Smooth muscle cell (in vitro differentiated cells): ENCODE measurements around the gene TUFM. TPM values are rescaled to one million over a fixed set of nuclear protein-coding genes. Genes with fewer than 3 reads are reported as not detected.

Experiments used
- DNase-seq: peaks from one replicate; lab custom pipeline; 2025; ENCODE audit not compliant: unreplicated experiment; lab: John Stamatoyannopoulos, UW
- H2AFZ ChIP-seq: fragments of 200-600 bp; sonication (generic); 2 replicates; pipeline ENCODE4 v1.6.0; 2016; ENCODE audit warnings: antibody characterized with exemption, low read depth, mild to moderate bottlenecking
- H3F3A ChIP-seq: fragments of 200-600 bp; sonication (generic); 2 replicates; pipeline ENCODE4 v1.6.0; 2017; ENCODE audit warnings: antibody characterized with exemption, low read depth
- H3K27ac ChIP-seq: fragments of 200-600 bp; sonication (generic); 2 replicates; pipeline ENCODE4 v1.5.1; 2016; ENCODE audit warnings: low read depth, mild to moderate bottlenecking
- H3K27me3 ChIP-seq: fragments of 200-600 bp; sonication (generic); 2 replicates; pipeline ENCODE4 v1.6.1; 2016; ENCODE audit warnings: low read depth, mild to moderate bottlenecking
- H3K36me3 ChIP-seq: fragments of 200-600 bp; sonication (generic); 2 replicates; pipeline ENCODE4 v1.5.1; 2016; ENCODE audit warnings: low read depth
- H3K4me1 ChIP-seq: fragments of 200-600 bp; sonication (generic); 2 replicates; pipeline ENCODE4 v1.5.1; 2016; ENCODE audit warnings: low read depth
- H3K4me2 ChIP-seq: fragments of 200-600 bp; sonication (generic); 2 replicates; pipeline ENCODE4 v1.6.0; 2016; ENCODE audit warnings: mild to moderate bottlenecking
- H3K4me3 ChIP-seq: fragments of 200-600 bp; sonication (generic); 2 replicates; pipeline ENCODE4 v1.5.1; 2016; ENCODE audit warnings: mild to moderate bottlenecking
- H3K79me2 ChIP-seq: fragments of 200-600 bp; sonication (generic); 2 replicates; pipeline ENCODE4 v1.6.0; 2016; ENCODE audit warnings: low read depth, mild to moderate bottlenecking
- H3K9ac ChIP-seq: fragments of 200-600 bp; sonication (generic); 2 replicates; pipeline ENCODE4 v1.6.0; 2016; ENCODE audit warnings: low read depth
- H3K9me3 ChIP-seq: fragments of 200-600 bp; sonication (generic); replicated peaks from 2 replicates; pipeline ENCODE4 v1.5.1; 2016; ENCODE audit warnings: low read depth
- H4K20me1 ChIP-seq: fragments of 200-600 bp; sonication (generic); 2 replicates; pipeline ENCODE4 v1.6.0; 2016; ENCODE audit warnings: low read depth
- CTCF ChIP-seq: fragments of 200-600 bp; sonication (generic); IDR thresholded peaks from 2 replicates; pipeline ENCODE4 v1.5.1; 2017; ENCODE audit warnings: borderline replicate concordance, mild to moderate bottlenecking, antibody characterized with exemption; ENCODE audit not compliant: insufficient read depth, poor library complexity, severe bottlenecking
- WGBS: methylation state at CpG from one replicate; pipeline ENCODE4 v1.1.7; 2016; ENCODE audit warnings: low lambda C conversion rate; 5-methylcytosine and 5-hydroxymethylcytosine counted together
- polyA plus RNA-seq: library from polyadenylated mRNA; unstranded; fragments of >200 nt; fragmentation: Nextera tagmentation; extraction: Ambion mirVana; gene quantifications from 2 replicates; pipeline ENCODE4 v1.2.1, GENCODE V29; 2016
- total RNA-seq: library from RNA; depleted of rRNA; stranded (reverse); fragments of >200 nt; gene quantifications from 2 replicates; pipeline ENCODE4 v1.2.3, GENCODE V29; 2014

The TUFM gene
- total and polyA plus RNA-seq, 2 experiments from 2014 or later = 76.1 to 191 TPM

DNA sequence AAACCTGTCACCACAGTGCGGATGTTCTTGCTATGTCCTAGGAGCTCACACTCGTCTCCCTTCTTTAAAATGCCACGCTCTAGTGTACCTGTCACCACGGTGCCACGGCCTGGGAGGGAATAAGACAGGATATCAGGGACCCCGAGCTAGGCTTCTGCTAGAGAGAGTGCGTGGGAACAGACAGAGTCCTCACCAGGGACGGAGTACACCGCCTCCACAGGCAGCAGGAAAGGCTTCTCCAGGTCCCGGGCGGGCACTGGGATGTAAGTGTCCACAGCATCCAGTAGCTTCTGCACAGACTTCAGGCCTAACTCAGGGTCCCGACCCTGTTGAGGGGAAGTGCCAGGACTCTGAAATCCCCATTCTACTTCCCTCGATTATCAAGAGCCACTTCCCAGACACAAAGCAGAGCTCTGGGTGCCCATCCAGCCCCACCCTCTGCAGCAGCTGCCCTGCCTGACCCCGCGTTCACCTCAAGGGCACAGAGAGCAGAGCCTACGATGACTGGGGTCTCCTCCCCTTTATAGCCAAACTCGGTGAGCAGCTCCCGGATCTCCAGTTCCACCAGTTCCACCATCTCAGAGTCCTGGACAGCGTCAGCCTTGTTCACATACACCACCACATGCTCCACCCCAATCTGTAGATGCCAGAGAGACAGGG is 1.8 kb downstream of the TUFM start:
- peaks cover 32% of the 10 kb centered on the region for H3K79me2 ChIP-seq
- no peak for DNase-seq
- peaks cover 4% of the 10 kb centered on the region for H3F3A ChIP-seq
- peaks cover 7% of the 10 kb centered on the region for H3K4me1 ChIP-seq
- no peaks in the 10 kb centered on the region for H3K9me3 ChIP-seq
- no peak overlapping the region for H3K4me2 ChIP-seq
- H4K20me1 ChIP-seq = no peaks in the 10 kb centered on the region
- no peaks in the 10 kb centered on the region for H3K27me3 ChIP-seq
- H3K27ac ChIP-seq = no peak overlapping the region
- no peaks in the 10 kb centered on the region for H3K36me3 ChIP-seq
- WGBS = 95% methylated on average over 19 of the region's 19 CpGs
- TF ChIP-seq CTCF = no peak
- no peak overlapping the region for H2AFZ ChIP-seq
- no peak overlapping the region for H3K9ac ChIP-seq
- no peak overlapping the region for H3K4me3 ChIP-seq

- no peaks in the 10 kb centered on the region for H3K27me3 ChIP-seq
- H3K4me3 ChIP-seq = no peak overlapping the region
- TF ChIP-seq CTCF = no peak
- no peaks in the 10 kb centered on the region for H3K36me3 ChIP-seq
- no peaks in the 10 kb centered on the region for H3K9me3 ChIP-seq
- no peak for DNase-seq
- H4K20me1 ChIP-seq = no peaks in the 10 kb centered on the region
- H3K27ac ChIP-seq = no peak overlapping the region
- peaks cover 30% of the 10 kb centered on the region for H3K79me2 ChIP-seq
- WGBS = 95% methylated on average over 12 of the region's 12 CpGs
- H2AFZ ChIP-seq = no peak overlapping the region
- peaks cover 5% of the 10 kb centered on the region for H3F3A ChIP-seq
- H3K4me2 ChIP-seq = no peak overlapping the region
- H3K4me1 ChIP-seq = peaks cover 7% of the 10 kb centered on the region
- H3K9ac ChIP-seq = no peak overlapping the region
These were observed 2.4 kb downstream of the TUFM start for GRCh38 chr16:28843766-28844165.

- no peak for TF ChIP-seq CTCF
- H2AFZ ChIP-seq = no peak overlapping the region
- H3K4me2 ChIP-seq = no peak overlapping the region
- peaks cover 7% of the 10 kb centered on the region for H3K4me1 ChIP-seq
- H3K9ac ChIP-seq = no peak overlapping the region
- H3K9me3 ChIP-seq = no peaks in the 10 kb centered on the region
- H3K27me3 ChIP-seq = no peaks in the 10 kb centered on the region
- DNase-seq = no peak
- 96% methylated on average over 7 of the region's 7 CpGs for WGBS
- H3K36me3 ChIP-seq = no peaks in the 10 kb centered on the region
- H4K20me1 ChIP-seq = no peaks in the 10 kb centered on the region
- H3F3A ChIP-seq = peaks cover 13% of the 10 kb centered on the region
- H3K27ac ChIP-seq = no peak overlapping the region
- H3K4me3 ChIP-seq = no peak overlapping the region
- peaks cover 23% of the 10 kb centered on the region for H3K79me2 ChIP-seq
These were observed 3.5 kb downstream of the TUFM start for GRCh38 chr16:28842696-28843095.

DNA sequence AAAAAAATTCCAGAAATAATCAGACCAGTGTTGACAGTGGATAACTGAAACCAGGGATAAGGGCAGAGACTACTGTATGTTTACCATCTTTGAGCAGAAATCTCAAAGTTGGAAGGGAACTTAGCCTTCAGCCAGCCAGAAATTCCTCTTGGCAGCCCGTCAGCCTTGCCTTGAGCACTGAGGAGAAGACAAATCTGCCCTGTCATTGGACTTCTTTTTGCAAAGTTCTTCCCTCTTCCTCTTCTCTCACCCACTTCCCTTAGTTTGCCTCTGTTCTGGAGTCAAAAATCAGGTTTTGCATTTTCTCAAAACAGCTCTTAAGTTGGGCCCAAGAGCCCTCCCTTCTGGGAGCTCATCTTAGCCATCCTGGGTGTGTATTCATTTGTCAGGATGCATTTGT is 6.2 kb downstream of the TUFM start:
- 58% methylated on average over 1 of the region's 1 CpG for WGBS
- no peaks in the 10 kb centered on the region for H3K27me3 ChIP-seq
- no peak for DNase-seq
- peaks cover 16% of the 10 kb centered on the region for H4K20me1 ChIP-seq
- H3F3A ChIP-seq = peaks cover 24% of the 10 kb centered on the region
- no peak overlapping the region for H3K4me2 ChIP-seq
- no peaks in the 10 kb centered on the region for H3K9me3 ChIP-seq
- H2AFZ ChIP-seq = no peak overlapping the region
- TF ChIP-seq CTCF = no peak
- no peak overlapping the region for H3K4me3 ChIP-seq
- H3K9ac ChIP-seq = no peak overlapping the region
- H3K4me1 ChIP-seq = peaks cover under 1% of the 10 kb centered on the region
- H3K36me3 ChIP-seq = no peaks in the 10 kb centered on the region
- H3K27ac ChIP-seq = no peak overlapping the region
- H3K79me2 ChIP-seq = peaks cover 7% of the 10 kb centered on the region
